Lung microvascular endothelial cell (primary cell): Measurements from ENCODE around the gene RFX2. TPM values are rescaled to one million over a fixed set of nuclear protein-coding genes. Genes with fewer than 3 reads are reported as not detected.

Experiments
- DNase-seq, 2 donors: peaks; one replicate each; pipeline versions ENCODE4 v3.0.0 to v3.0.0-alpha.2; 2010; ENCODE audit warnings: low read depth in 2 of 2
- total RNA-seq: library from RNA; depleted of rRNA; stranded (reverse); fragments of >200 nt; gene quantifications from 2 replicates; pipeline ENCODE4 v1.2.1, GENCODE V29; 2014

RFX2 gene
- total RNA-seq, 1 donor from 2014 or later, result 2.4 TPM

- DNase-seq, result peak in 1 of 2 donors; percentile 58
These were observed 48.7 kb downstream of the RFX2 start for GRCh38 chr19:6061376-6062130.

GRCh38 chr19:6060600-6061375 lies 49.5 kb downstream of the RFX2 start:
- DNase-seq, result peak; percentile 74 to 81

- no peak for DNase-seq
These were observed 50.2 kb downstream of the RFX2 start for GRCh38 chr19:6059988-6060599.

GRCh38 chr19:6059396-6059947 lies 50.8 kb downstream of the RFX2 start:
- DNase-seq, result no peak

GRCh38 chr19:6058518-6059201 lies 51.6 kb downstream of the RFX2 start:
- DNase-seq, result no peak

- DNase-seq, result no peak
These were observed 52.4 kb downstream of the RFX2 start for GRCh38 chr19:6057651-6058517.

GRCh38 chr19:6056801-6057650 lies 53.3 kb downstream of the RFX2 start:
- peak; percentile 96 to 99 for DNase-seq

- no peak for DNase-seq
These were observed 54.0 kb downstream of the RFX2 start for GRCh38 chr19:6056282-6056741.

GRCh38 chr19:6055013-6055795 lies 55.1 kb downstream of the RFX2 start:
- DNase-seq, result no peak

- peak; percentile 79 to 88 for DNase-seq
These were observed 61.4 kb downstream of the RFX2 start for GRCh38 chr19:6048793-6049405.

GRCh38 chr19:6048348-6048747 lies 62.0 kb downstream of the RFX2 start:
- DNase-seq, result no peak

- peak; percentile 61 to 75 for DNase-seq
These were observed 62.5 kb downstream of the RFX2 start for GRCh38 chr19:6047741-6048251.

GRCh38 chr19:6047256-6047655 lies 63.0 kb downstream of the RFX2 start:
- no peak for DNase-seq

GRCh38 chr19:6045108-6045507 lies 65.2 kb downstream of the RFX2 start:
- DNase-seq, result no peak

GRCh38 chr19:6044056-6044805 lies 66.1 kb downstream of the RFX2 start:
- no peak for DNase-seq

- DNase-seq, result no peak
These were observed 67.2 kb downstream of the RFX2 start for GRCh38 chr19:6042776-6043726.
